HG03103 (cell line): ENCODE data around the gene PDXDC1.
"Not testable (repeated sequence)": the region's sequence is repeated elsewhere in the genome, so short reads cannot be mapped to it uniquely, and the experiment has no call there.

Source experiments
- ATAC-seq: cut with Tn5 transposase; IDR thresholded peaks from one replicate; pipeline ENCODE4 v1.9.1; 2021; ENCODE audit warnings: low read depth; ENCODE audit not compliant: unreplicated experiment

The PDXDC1 gene

GRCh38 chr16:14974656-14975417 is at the start of gene PDXDC1:
TSS of gene PDXDC1 (plus strand) at chr16:14975026. CDS start at chr16:14975200, 174 bp downstream.
- ATAC-seq, result peak; percentile 90

- not testable (repeated sequence) for ATAC-seq
Observed at GRCh38 chr16:14928064-14928714, 46.6 kb upstream of the PDXDC1 start.

DNA sequence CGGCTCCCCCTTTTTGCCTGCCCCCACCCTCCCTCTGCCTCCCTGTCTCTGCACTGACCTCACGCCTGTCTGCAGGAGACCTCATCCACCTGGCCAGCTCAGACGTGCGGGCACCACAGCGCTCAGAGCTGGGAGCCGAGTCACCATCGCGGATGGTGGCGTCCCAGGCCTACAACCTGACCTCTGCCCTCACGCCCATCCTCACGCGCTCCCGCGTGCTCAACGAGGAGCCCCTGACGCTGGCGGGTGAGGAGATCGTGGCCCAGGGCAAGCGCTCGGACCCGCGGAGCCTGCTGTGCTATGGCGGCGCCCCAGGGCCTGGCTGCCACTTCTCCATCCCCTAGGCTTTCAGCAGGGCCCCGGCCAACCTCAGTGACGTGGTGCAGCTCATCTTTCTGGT is 45.6 kb upstream of the PDXDC1 start:
- ATAC-seq, result not testable (repeated sequence)

DNA sequence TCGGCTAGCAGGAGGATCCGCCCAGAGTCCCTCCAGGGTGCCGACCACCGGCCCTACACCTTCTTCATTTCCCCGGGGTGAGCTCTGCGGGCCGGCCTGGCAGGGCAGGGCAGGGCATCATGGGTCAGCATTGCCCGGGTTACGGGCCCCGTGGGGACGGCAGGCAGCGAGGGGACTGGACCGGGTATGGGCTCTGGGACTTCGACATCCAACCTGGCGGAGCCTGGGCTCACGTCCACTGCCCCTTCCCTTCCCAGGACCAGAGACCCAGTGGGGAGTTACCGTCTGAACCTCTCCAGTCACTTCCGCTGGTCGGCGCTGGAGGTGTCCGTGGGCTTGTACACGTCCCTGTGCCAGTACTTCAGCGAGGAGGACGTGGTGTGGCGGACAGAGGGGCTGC is 44.6 kb upstream of the PDXDC1 start:
- not testable (repeated sequence) for ATAC-seq

GRCh38 chr16:14930971-14931370 is 43.9 kb upstream of the PDXDC1 start:
- not testable (repeated sequence) for ATAC-seq

GRCh38 chr16:14932581-14933375 is 42.0 kb upstream of the PDXDC1 start:
- ATAC-seq, result not testable (repeated sequence)

GRCh38 chr16:14937143-14937542 is 37.7 kb upstream of the PDXDC1 start, which contains the start of gene NPIPA1:
TSS of gene NPIPA1 (plus strand) at chr16:14937443. CDS start at chr16:14937443, 0 bp downstream.
- ATAC-seq, result not testable (repeated sequence)

- not testable (repeated sequence) for ATAC-seq
Observed at GRCh38 chr16:14937994-14938393, 36.8 kb upstream of the PDXDC1 start.

DNA sequence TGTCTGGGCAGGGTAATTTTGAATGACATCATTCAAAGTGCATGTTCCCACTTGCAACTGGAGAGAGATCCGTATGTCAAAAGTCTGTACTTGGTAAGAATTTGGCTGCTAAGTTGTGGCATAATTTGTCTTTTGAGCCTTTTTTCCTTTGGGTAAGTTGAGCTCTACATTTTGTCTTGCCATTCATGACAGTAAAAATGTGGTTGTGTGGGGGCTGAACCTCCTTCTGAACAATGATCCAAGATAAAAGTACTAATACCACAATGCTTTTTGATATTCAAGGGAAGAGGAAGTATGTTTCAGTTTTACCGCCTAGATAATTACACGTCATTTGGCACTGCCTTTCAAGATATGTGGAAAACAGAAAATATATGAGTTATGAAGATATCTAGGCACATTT is 32.1 kb upstream of the PDXDC1 start:
- ATAC-seq, result not testable (repeated sequence)

DNA sequence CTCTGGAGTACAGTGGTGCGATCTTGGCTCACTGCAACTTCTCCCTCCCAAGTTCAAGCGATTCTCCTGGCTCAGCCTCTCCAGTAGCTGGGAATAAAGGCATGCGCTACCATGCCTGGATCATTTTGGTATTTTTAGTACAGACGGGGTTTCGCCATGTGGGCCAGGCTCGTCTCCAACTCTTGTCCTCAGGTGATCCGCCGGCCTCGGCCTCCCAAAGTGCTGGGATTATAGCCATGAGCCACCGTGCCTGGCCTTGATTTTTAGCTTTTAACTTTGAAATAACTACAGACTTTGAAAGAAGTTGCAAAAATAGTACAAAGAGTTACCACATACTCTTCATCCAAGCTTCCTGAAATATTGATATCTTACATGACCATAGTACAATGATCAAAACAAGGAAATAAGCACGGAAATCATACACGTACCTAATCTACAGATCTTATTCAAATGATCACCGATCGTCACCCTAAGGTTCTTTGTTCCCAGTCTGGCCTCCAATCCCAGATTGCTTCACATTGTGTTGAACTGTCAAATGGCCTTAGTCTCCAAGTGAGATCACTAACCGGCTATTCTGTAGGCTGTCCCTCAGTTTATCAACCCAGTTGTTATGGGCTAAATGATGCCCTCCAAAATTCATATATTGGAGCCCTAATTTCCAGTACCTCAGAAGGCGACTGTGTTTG is 19.1 kb upstream of the PDXDC1 start:
- no peak for ATAC-seq

- ATAC-seq, result no peak
Observed at GRCh38 chr16:14957576-14958322, 17.1 kb upstream of the PDXDC1 start.

DNA sequence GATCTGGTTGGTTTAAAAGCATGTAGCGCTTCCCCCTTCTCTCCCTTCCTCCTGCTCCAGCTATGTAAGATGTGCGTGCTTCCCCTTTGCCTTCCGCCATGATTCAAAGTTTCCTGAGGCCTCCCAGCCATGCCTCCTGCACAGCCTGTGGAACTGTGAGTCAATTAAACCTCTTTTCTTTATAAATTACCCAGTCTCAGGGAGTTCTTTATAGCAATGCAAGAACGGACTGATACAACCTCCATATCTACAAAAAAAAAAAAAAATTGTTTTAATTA is 16.6 kb upstream of the PDXDC1 start:
- ATAC-seq, result no peak

DNA sequence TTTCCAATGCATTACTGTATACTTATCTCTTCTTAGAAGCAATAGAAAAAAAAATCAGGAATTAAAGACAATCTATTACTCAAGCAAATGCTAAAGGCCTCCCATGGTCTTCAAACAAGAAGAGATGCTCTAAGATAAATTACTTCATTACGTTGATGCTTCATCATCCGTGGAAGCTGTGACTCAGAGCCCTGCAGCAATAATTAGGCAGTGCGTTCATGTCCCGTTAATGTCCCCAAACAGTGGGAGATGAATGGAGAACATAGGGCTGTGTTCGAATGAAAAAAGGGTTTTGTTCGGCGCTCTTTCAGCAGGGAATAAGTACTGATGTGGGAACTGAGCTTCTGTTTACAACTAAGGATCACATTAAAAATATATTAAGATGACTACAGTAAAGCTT is 15.9 kb upstream of the PDXDC1 start:
- no peak for ATAC-seq

DNA sequence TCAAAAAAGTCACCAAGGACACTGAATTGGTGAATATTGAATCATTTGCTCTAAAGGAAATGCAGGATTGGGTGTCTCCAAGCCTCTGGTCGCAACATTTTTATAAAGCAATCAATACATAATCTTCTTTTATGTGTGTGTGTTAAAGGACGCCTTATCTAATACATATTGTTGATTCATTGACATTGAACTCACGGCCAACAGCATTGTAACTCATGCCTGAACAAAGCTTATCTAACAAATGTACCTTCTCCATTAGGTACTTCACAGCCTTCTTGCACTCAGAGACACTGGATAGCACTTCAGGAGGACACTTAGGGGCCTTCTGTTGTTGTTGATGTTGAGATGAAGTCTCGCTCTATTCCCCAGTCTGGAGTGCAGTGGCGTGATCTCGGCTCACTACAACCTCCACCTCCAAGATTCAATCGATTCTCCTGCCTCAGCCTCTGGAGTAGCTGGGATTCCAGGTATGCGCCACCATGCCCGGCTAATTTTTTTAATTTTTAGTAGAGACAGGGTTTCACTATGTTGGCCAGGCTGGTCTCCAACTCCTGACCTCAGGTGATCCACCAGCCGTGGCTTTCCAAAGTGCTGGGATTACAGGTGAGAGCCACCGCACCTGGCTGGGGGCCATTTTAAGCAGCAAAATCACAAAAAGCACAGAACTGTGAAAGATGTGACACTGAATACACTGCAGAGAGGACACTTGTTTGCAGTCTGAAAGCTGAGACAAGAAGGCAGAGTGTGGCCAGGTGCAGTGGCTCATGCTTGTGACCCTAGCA is 13.2 kb upstream of the PDXDC1 start:
- no peak for ATAC-seq

- ATAC-seq, result no peak
Observed at GRCh38 chr16:14963281-14964173, 11.3 kb upstream of the PDXDC1 start.

DNA sequence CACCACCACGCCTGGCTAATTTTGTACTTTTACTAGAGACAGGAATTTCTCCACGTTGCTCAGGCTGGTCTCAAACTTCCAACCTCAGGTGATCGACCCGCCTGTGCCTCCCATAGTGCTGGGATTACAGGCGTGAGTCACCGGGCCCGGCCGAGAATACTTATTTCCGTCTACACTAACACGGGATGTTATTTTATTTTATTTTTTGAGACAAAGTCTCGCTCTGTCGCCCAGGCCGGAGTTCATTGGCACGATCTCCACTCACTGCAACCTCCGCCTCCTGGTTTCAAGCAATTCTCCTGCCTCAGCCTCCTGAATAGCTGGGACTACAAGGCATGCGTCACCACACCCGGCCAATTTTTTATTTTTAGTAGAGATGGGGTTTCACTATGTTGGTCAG is 9.5 kb upstream of the PDXDC1 start:
- no peak for ATAC-seq

DNA sequence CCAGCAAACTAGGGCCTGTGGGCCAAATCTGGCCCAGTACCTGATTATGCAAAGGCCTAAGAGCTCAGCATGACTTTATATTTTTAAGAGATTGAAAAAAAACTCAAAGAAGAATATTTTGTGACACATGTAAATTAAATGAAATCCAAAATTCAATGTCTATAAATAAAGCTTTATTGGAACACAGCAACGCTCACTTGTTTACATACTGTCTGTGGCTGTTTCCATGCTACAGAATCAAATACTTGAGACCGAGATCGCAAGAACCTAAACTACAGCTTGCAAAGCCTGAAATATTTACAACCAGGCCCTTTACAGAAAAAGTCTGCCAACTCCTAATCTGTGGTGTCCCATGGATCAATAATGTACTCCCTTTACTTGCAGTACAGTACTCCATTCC is 5.0 kb upstream of the PDXDC1 start:
- ATAC-seq, result not testable (repeated sequence)

DNA sequence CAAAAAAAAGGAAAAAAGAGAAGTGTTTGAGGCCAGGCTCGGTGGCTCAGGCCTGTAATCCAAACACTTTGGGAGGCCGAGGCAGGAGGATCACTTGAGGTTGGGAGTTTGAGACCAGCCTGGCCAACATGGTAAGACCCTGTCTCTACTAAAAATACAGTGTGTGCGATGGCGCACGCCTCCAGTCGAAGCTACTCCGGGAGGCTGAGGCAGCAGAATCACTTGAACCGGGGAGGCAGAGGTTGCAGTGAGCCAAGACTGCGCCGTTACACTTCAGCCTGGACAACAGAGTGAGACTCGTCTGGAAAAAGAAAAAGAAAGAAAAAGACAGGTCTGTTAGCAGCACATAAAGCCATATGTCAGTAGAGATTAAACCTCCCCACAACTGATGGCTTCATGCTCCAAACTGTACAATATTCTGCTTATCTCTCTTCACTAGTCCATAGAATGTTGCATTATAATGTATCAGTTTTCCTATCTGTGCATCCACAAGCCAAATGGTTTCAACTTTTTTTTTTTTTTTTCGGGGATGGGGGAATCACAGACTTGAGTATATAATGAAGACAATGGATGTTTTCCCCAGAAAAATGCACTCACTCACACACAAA is 3.1 kb upstream of the PDXDC1 start:
- not testable (repeated sequence) for ATAC-seq
